DOHH2 (cell line): ENCODE data around the gene TRIL.

Experiments
- H3F3A ChIP-seq: fragments of 200-600 bp; sonication (generic), shearing (Covaris generic); 2 replicates; pipeline ENCODE4 v1.6.0; 2016; ENCODE audit warnings: antibody characterized with exemption, mild to moderate bottlenecking; ENCODE audit not compliant: control insufficient read depth, insufficient read depth
- H3K27ac ChIP-seq: fragments of 200-600 bp; sonication (generic); 2 replicates; pipeline ENCODE4 v1.5.1; 2014; ENCODE audit warnings: low read depth, mild to moderate bottlenecking, low read length, moderate library complexity
- H3K27me3 ChIP-seq: fragments of 200-600 bp; sonication (generic); 2 replicates; pipeline ENCODE4 v1.6.1; 2014; ENCODE audit warnings: mild to moderate bottlenecking, low read length, mixed read lengths; ENCODE audit not compliant: control insufficient read depth
- H3K36me3 ChIP-seq: fragments of 200-600 bp; sonication (generic); 2 replicates; pipeline ENCODE4 v1.6.1; 2014; ENCODE audit warnings: mild to moderate bottlenecking, low read length, moderate library complexity, mixed read lengths; ENCODE audit not compliant: control insufficient read depth
- H3K4me1 ChIP-seq: fragments of 200-600 bp; sonication (generic); 2 replicates; pipeline ENCODE4 v1.6.1; 2014; ENCODE audit warnings: mild to moderate bottlenecking, low read length, mixed read lengths; ENCODE audit not compliant: control insufficient read depth
- H3K4me2 ChIP-seq: fragments of 200-600 bp; sonication (generic); 2 replicates; pipeline ENCODE4 v1.6.0; 2014; ENCODE audit warnings: mild to moderate bottlenecking, low read length, moderate library complexity
- H3K4me3 ChIP-seq: fragments of 200-600 bp; sonication (generic); 2 replicates; pipeline ENCODE4 v1.5.1; 2014; ENCODE audit warnings: mild to moderate bottlenecking, low read length, mixed read lengths
- H3K79me2 ChIP-seq: fragments of 200-600 bp; sonication (generic); 2 replicates; pipeline ENCODE4 v1.6.1; 2014; ENCODE audit warnings: mild to moderate bottlenecking, low read length, mixed read lengths; ENCODE audit not compliant: control insufficient read depth
- H3K9me2 ChIP-seq: fragments of 200-600 bp; sonication (generic); replicated peaks from 2 replicates; pipeline ENCODE4 v1.6.1; 2014; ENCODE audit warnings: mild to moderate bottlenecking, low read length, mixed read lengths; ENCODE audit not compliant: control insufficient read depth
- H3K9me3 ChIP-seq: fragments of 200-600 bp; sonication (generic); 2 replicates; pipeline ENCODE4 v1.6.1; 2014; ENCODE audit warnings: antibody characterized with exemption, low read length, mixed read lengths; ENCODE audit not compliant: control insufficient read depth, insufficient read depth
- H4K20me1 ChIP-seq: fragments of 200-600 bp; sonication (generic); 2 replicates; pipeline ENCODE4 v1.6.0; 2014; ENCODE audit warnings: low read depth, mild to moderate bottlenecking, antibody characterized with exemption, low read length, moderate library complexity; ENCODE audit not compliant: control insufficient read depth, insufficient read depth
- EZH2phosphoT487 ChIP-seq: fragments of 200-600 bp; sonication (generic); IDR thresholded peaks from 2 replicates; pipeline ENCODE4 v1.6.1; 2017; ENCODE audit warnings: borderline replicate concordance, mild to moderate bottlenecking, antibody characterized with exemption, low read length, moderate library complexity, mixed read lengths
- TF ChIP-seq, protein P1 (sequence below): fragments of 200-600 bp; sonication (generic); IDR thresholded peaks from one replicate; pipeline ENCODE4 v1.5.1; 2014; ENCODE audit warnings: antibody characterized with exemption, mild to moderate bottlenecking, low read depth, low read length; ENCODE audit not compliant: poor library complexity, severe bottlenecking

TRIL gene

DNA sequence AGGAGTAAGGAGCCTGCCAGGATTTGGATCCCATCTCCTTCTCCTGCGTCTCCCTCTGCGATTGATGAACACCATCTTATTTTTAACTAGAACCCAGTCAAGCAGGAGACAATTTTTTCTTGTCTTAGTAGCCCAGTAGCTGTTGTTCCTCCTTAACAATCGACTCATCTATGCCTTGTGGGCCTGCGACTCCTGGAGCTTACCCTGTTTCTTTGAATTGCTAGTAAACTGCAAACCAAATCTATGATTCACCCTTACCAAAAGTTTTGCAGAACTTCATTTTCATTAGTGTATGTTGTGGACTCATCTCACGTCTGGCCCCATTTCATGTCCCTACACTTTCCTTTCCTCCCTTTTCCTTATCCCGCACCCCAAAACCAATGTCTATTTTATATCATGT, 37.7 kb downstream of the TRIL start:
- Histone ChIP-seq H3F3A (no peaks in the 10 kb centered on the region), H3K4me2 (no peak overlapping the region), H3K36me3 (no peaks in the 10 kb centered on the region), H4K20me1 (no peaks in the 10 kb centered on the region), H3K27ac (no peak overlapping the region), H3K79me2 (no peaks in the 10 kb centered on the region), H3K4me1 (0 out of 2 replicates have a peak, but pooled peaks cover 2% of the 10 kb centered on the region), H3K9me2 (no peaks in the 10 kb centered on the region), H3K4me3 (no peak overlapping the region), H3K9me3 (no peaks in the 10 kb centered on the region), H3K27me3 (peaks cover 13% of the 10 kb centered on the region; the same call in 1 of the 2 replicates)
- no peak for TF ChIP-seq EZH2phosphoT487
- TF ChIP-seq, protein P1, sequence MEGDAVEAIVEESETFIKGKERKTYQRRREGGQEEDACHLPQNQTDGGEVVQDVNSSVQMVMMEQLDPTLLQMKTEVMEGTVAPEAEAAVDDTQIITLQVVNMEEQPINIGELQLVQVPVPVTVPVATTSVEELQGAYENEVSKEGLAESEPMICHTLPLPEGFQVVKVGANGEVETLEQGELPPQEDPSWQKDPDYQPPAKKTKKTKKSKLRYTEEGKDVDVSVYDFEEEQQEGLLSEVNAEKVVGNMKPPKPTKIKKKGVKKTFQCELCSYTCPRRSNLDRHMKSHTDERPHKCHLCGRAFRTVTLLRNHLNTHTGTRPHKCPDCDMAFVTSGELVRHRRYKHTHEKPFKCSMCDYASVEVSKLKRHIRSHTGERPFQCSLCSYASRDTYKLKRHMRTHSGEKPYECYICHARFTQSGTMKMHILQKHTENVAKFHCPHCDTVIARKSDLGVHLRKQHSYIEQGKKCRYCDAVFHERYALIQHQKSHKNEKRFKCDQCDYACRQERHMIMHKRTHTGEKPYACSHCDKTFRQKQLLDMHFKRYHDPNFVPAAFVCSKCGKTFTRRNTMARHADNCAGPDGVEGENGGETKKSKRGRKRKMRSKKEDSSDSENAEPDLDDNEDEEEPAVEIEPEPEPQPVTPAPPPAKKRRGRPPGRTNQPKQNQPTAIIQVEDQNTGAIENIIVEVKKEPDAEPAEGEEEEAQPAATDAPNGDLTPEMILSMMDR, result no peak

DNA sequence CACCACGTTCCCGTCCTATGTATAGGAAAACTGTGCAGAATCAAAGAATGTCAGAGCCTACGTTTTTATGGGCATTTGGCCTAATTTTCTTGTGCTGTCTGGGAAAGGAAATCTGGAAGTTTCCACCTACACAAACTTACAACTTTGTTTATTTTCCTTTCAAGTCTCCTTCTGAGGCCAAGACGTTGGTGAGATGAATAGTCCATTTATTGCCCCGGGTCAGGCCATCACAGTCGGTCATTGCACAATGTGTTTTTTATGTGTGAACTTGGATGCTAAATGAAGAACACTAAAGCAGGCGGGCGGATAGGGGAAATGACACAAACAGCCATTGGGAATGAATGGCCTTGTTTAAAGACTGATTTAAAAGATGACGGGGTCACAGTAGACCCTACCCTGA, 38.6 kb downstream of the TRIL start:
- H3K9me2 ChIP-seq, result no peaks in the 10 kb centered on the region
- no peaks in the 10 kb centered on the region for H3K9me3 ChIP-seq
- TF ChIP-seq EZH2phosphoT487, result no peak
- TF ChIP-seq, protein P1, result no peak
- no peaks in the 10 kb centered on the region for H3K36me3 ChIP-seq
- no peak overlapping the region for H3K4me2 ChIP-seq
- no peak overlapping the region for H3K4me3 ChIP-seq
- H3K79me2 ChIP-seq, result no peaks in the 10 kb centered on the region
- peaks cover 11% of the 10 kb centered on the region; the same call in 1 of the 2 replicates for H3K27me3 ChIP-seq
- H3K4me1 ChIP-seq, result 0 out of 2 replicates have a peak, but pooled peaks cover 4% of the 10 kb centered on the region
- no peaks in the 10 kb centered on the region for H3F3A ChIP-seq
- H4K20me1 ChIP-seq, result no peaks in the 10 kb centered on the region
- H3K27ac ChIP-seq, result no peak overlapping the region

DNA sequence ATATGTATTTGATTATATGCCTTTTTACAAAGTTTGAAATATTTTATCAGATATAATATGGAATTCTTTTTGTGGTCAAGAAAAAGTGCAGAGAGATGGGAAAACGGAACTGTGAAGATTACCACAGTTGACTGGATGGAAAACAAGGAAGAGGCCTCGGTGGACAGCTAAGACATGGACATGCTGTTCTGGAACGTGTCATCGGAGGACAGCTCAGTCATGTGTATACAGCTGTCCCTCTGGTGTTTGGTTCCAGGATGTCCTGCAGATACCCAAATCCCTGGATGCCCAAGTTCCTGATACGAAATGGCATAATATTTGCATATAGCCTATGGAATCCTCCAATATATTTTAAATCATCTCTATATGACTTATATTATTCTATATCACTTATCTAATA, 49.4 kb downstream of the TRIL start:
- Histone ChIP-seq H3K9me2 (no peaks in the 10 kb centered on the region), H3K4me3 (no peak overlapping the region), H3K9me3 (no peaks in the 10 kb centered on the region), H3K79me2 (no peaks in the 10 kb centered on the region), H3K4me2 (no peak overlapping the region), H3K27ac (no peak overlapping the region), H3K4me1 (no peaks in the 10 kb centered on the region), H4K20me1 (no peaks in the 10 kb centered on the region), H3F3A (no peaks in the 10 kb centered on the region), H3K36me3 (no peaks in the 10 kb centered on the region), H3K27me3 (no peaks in the 10 kb centered on the region)
- TF ChIP-seq EZH2phosphoT487, result no peak
- TF ChIP-seq, protein P1, result no peak

DNA sequence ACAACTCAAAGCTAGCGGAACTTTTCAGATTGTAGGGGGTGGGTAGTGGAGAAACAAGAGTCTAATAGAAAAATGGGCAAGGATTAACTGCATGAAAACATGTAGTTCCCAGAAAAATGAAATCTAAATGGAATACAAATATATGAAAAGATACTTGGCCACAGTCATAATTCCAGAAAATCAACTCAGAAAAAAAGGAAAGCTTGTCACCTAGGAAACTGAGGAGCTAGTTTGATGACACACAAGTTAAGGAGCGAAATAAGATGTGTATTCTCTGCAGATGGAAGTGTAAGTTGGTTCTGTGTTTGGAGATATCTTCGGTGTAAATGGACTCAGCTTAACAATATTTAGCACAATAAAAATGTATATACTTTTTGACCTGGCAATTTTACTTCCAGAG, 52.7 kb downstream of the TRIL start:
- Histone ChIP-seq H3K4me1 (no peaks in the 10 kb centered on the region), H3K9me2 (no peaks in the 10 kb centered on the region), H3K79me2 (no peaks in the 10 kb centered on the region), H3K4me2 (no peak overlapping the region), H3K36me3 (no peaks in the 10 kb centered on the region), H4K20me1 (no peaks in the 10 kb centered on the region), H3F3A (no peaks in the 10 kb centered on the region), H3K4me3 (no peak overlapping the region), H3K27ac (no peak overlapping the region), H3K9me3 (no peaks in the 10 kb centered on the region), H3K27me3 (peaks cover 6% of the 10 kb centered on the region; the same call in 1 of the 2 replicates)
- TF ChIP-seq, protein P1, result no peak
- no peak for TF ChIP-seq EZH2phosphoT487
